Stimulated activated CD4-positive, alpha-beta T cell treated with anti-CD3 and anti-CD28 coated beads, Interleukin-4, amount 100 ng/mL, for 4 hours (primary cell): ENCODE measurements around the gene ABCA4.
"Not testable (repeated sequence)": the region's sequence is repeated elsewhere in the genome, so short reads cannot be mapped to it uniquely, and the experiment has no call there.

Experiments used
- DNase-seq, 2 experiments: peaks; one replicate each; pipeline ENCODE4 v3.0.0-alpha.2; 2020

Gene ABCA4

DNA sequence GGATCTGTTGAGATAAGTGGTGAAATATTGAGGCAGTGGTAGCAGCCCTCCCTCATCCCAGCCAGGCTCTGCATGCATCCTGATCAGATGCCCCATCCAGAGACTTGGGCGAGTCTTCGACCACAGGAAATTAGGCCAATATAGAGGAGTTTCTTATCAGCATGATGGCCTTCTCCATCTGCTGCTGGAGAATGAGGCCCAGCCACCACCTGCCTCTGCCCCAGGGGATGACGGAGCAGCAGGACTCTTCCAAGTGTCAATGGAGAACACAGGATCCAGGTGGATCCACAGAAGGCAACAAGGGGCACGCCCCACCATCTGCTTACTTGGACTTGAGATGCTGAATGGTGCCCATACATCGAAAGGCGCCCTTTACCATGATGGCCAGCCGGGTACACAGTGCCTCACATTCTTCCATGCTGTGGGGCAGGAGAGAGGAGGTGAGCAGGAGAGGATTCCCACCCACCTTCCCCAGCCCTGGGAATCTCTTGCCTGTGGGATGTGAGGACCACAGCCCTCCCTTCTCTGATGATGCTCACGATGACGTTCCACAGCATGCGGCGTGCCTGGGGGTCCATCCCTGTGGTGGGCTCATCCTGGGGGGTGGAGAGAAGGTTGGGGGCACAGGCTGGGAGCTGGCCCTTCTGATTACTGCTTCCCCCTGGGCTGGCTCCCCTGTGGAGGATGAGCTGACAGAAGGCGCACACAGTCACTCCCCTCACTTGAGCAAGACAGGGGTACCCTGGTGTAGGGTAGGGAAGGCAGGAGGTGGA, 120.3 kb downstream of the ABCA4 start:
- no peak for DNase-seq

DNA sequence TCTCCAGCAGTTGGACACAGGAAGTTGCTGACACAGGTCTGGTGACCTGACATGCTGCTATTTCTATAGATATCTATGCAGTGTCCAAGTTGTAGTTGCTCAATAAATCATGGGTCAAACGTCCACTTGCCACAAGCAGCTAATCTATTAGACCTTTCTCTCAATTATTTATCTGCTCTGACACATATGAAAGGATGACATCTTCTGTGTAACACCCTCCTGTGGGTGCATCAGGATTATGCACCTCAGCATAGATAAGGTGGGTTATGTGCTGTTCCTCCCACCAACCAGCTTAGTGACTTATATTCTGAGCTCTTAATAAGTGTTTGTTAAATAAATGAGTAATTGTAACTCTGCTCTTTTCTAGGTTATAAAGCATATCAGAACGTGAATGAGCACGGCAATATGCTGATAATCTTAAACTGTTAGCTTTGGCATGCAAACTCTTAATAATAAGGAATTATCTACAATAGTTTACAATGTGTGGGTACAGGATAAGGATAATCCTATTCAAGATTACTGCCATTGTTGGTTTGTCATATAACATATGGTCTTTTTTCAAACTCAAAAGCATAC, 121.0 kb downstream of the ABCA4 start:
- DNase-seq, result no peak

DNA sequence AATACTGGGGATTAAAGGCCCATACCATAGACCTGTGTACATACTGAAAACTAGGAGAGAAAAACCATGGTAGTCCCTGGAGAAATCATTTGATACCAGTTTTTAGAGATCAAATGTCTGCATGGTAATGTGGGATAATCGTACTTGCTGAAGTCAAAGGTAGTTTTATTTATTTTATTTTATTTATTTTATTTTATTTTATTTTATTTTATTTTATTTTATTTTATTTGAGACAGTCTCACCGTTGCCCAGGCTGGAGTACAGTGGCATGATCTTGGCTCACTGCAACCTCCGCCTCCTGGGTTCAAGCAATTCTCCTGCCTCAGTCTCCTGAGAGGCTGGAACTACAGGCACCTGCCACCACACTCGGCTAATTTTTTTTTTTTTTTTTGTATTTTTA, 122.4 kb downstream of the ABCA4 start:
- DNase-seq, result not testable (repeated sequence)

DNA sequence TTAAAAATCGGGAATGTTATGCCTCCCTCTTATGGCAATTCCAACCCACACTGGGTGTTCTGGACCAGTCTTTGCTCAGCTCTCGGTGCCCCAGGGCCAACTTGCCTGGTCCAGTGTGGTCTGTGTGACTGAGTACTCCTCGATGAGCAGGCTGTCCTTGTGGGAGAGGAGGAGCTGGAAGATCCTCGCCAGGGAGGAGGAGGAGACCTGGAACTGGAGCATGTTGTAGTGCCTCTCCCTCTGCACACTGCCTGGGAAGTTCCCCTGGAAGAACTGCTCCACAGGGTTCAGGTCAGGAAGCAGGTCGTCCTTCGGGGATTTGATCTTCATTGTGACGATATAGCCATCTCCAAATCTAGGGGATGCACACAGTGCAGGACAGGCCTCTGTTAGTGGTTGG, 123.2 kb downstream of the ABCA4 start:
- no peak for DNase-seq

DNA sequence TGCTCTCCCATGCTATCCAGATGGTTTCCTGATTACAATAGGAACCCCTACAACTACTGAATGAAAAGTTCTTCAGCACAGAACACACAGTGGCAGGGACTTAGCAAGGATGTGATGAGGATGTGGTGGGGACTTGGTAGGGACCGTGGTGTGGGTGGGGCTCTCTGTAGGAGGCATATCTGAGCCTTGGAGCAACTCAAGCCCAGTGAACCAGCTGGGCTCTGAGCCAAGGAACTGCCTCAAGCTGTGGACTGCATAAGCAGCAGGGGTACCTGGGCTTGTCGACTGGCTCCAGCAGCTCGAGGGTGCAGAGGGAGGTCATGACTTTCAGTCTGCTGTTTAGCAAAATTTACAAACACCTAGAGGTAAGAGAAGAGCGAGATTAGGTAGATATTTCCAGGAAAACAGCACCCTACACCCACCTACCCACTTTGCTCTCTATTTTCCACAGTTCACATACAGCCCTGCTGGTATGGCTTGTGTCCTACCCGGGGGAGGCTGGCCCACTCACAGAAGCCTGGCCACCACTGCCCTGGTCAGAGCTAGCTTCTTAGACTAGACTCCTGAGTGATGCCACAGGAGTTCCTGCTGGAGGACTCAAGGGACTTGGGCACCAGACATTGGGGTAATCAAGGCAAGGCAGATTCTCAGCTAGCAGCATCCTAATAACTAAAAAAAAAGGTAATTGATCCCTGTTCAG, 125.0 kb downstream of the ABCA4 start:
- DNase-seq, result no peak

DNA sequence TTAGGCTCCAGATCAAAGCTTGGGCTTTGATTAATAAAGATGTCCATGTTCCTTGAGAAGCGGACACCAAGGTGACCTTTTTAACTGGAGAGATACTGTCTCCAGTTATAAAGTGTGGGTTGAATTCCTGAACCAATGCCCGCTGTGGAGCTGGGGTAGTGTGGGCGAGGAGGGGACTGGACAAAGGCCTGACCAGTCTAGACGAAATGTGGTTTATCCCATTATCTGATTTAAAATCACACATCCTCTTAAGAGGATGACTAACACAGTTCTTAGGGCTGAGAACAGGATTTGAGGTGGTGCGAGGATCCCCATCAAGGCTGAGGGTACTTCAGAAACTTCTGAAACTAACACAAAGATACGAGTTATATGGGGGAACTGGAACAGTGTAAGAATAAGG, 127.2 kb downstream of the ABCA4 start:
- no peak for DNase-seq

DNA sequence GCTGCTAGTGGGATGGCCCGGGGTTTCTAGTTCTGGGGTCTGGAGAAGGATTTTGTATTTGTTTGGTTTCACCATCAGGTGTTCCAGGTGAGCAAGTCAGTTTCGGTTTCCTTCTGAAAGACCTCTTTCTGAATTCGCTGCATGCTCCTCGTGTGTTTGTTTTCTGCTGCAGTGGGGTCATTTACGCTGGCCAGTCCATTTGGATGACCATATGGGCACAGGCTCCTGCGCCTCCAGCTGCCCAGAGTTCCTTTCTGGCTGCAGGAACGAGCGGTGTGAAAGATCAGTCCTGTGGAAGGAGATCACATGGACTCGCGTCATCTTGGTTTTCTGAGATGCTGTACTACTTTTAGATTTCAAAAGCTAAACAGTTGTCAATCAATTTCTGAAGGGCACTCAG, 128.0 kb downstream of the ABCA4 start:
- no peak for DNase-seq

DNA sequence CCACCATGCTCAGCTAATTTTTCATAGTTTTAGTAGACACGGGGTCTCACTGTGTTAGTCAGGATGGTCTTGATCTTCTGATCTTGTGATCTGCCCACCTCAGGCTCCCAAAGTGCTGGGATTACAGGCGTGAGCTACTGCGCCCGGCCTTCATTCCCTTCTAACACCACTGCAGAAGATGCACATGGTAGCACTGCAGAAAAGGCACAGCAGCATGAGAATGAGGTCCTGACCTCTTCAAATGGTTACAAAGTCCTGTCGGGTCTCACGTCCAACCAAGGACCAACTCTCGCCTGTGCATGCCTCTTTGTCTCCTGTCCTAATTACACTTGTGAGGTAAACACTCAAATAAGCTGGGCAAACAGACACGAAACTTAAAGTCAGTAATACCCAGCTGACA, 128.8 kb downstream of the ABCA4 start:
- no peak for DNase-seq

DNA sequence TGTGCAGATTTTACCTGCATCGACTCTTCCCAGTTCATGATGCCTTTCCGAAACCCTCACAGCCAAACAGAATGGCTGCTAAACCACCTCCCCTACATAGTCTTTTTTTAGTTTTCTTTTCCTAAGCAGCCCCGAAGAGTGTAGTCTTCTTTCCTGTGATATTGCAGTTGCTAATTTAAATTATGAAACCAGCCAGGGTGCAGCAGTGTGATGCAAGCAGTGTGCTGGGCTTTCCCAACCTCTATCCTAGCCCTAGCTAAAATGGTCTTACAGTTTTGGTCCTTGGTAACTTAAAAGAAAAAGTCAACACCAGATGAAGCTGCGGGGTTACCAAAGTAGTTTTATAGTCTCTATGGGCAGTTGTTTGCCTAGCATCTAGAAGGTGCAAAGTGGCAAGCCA, 129.7 kb downstream of the ABCA4 start:
- DNase-seq, result no peak

DNA sequence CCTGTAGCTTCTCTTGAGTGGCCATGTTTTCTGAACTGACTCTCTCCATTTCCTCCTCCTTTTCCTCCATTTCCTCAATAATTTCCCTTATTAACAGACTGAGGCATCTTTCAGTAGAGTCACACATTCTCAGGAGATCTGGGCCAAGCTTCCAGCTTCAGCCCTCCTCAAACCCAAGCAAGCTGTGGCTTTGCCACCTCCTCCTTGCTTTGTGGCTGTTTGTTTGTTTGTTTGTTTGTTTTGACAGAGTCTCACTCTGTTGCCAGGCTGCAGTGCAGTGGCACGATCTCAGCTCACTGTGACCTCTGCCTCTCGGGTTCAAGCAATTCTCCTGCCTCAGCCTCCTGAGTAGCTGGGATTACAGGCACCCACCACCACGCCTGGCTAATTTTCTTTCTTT, 130.5 kb downstream of the ABCA4 start:
- DNase-seq, result not testable (repeated sequence)

DNA sequence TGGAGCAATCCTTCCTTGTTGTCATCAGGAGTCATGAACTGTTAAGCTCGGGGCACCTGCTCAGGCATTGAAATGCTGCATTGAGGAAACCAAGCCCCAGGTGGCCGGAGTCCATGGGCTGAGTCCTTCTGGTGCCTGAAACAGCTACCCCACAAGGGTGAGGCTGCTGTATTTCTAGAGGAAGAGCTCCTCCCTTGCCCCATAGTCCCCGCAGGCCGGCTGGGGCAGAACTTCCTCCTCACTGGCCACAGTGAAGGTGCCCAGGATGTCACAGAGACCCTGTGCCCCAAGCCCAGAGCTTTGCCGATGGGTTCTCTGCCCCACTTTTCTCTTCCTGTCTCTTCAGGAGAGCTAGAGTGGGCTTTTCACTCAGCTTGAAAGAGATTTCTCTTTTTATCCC, 130.9 kb downstream of the ABCA4 start:
- no peak for DNase-seq

DNA sequence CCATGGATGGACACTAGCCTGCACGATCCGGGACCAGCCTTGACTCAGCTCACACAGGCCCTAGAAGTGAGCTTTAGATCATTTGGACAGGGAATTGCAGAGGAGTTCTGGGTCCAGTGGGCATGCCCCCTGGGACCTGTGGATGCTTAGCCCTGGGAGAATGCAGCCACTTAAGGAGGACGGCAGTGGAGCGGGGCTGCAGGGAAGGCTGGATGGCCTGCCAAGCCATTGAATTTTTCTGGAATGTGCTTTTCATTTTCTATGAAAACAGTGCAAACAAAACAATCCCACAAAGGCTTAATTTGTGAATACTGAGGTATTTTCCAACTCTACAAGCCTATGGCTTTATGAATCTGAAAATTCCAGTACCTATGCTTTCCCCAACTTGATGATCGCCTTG, 131.3 kb downstream of the ABCA4 start:
- no peak for DNase-seq

DNA sequence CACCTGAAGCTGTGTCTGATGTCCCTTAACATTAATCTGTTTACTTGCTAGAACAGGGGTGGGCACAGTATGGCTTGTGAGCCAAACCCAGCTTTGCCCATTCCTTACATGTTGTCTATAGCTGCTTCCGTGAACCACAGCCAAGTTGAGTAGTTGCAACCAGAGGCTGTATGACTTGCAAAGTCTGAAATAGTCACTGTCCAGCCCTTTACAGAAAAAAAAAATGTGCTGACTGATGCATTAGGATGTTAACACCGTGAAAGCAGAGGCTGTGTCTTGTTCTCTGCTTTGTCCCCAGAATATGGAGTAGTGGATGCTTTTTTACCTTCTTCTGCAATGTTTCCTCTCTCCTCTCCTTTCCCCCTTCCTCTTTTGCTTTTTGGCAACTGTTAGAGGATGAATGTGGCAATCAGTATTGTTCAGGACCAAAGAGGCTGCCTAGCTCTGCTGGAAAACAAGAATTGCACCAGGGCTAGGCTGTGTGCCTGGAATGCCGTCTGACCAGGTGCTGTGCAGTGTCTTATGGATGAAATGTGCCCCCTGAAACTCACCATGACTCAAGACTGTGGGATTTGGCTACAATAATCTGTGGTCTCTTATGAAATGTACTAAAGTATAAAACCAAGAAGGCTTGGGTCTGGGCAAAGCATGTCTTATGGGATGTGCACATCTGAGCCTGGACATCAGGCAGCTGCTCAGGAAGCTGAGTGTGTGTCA, 132.2 kb downstream of the ABCA4 start:
- DNase-seq, result no peak

DNA sequence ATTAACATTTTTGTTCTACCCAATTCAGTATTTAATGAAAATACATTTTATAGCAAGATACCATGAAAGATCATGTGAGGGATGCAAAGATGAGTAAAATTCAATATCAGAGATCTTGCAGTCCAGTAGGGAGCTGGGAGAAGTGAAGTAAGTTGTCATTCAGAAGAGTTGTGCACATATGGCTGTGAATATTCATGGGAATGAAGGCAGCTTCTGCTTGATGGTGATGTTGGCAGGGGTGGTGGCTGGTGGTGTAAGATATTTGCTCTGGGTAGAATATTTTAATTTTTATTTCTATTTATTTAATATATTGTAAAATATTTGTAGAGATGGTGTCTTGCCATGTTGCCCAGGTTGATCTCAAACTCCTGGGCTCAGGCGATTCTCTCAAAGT, 139.7 kb downstream of the ABCA4 start:
- no peak for DNase-seq

DNA sequence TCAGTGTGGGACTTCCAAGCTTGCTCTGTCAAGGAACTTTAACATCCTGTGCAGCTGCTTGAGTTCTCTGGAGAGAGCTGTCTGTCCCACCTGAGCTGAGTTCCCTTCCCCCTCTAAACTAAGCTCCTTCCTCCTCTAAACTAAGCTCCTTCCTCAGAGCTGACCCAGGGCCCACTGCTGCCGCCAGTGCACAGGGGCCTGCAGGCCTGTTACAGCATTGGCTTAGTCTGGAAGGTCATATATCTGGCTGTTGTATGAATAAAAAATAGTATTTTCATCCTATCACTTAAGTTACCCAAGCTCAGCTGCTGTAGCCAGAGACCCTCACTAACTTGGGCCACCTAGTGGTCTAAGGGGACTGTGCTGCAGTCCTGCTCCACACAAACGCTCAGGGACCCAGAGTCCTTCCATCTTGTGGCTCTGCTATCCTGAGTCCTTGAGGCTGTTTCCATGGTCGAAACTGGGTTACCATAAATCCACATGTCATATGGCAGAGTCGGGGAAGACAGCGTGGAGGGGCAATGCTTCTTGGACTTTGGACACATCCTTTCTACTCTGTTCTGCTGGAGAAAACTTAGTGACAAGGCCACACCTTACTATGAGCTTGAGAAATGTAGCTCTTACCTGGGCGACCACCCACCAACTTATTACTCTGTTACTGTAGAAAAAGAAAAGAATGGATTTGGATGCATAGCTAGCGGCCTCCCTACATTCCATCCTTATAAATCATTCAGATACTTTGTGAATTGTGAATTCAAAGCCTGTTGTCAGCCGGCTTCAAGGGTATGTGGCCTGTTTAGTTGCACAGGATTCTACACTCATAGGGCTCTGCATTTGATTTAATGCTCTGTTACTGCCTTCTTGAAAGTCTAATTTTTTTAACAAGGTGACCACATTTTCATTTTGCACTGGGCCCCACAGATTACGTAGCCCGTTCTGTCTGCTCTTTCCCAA, 140.4 kb downstream of the ABCA4 start:
- no peak for DNase-seq

DNA sequence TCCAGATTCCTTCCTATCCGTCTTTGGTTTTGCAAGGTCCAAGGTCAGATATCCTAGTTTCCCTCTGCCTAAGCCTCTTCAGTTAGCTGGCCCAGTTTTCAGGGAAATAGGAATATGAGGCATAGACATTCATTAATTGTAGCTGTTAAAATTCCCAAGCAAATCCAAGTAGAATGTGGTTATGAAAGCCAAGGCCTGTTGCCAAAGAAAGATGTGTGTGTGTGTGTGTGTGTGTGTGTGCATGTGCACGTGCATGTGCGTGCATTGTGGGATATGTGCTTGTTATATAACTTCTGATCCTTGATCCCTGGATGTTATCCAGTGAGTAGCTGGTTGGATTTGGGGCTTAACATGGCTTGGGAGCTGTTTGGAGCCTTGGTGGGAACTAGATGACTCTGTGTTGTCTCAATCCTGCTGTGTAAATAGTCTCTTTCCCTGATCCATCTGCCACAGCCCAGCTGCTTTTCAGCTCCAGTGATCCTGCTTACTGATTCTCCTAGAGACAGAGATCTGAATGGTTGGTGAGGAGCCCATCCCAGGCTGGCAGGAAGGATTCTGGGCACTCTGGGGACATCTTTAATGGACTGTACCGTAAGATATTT, 141.1 kb downstream of the ABCA4 start:
- no peak for DNase-seq

DNA sequence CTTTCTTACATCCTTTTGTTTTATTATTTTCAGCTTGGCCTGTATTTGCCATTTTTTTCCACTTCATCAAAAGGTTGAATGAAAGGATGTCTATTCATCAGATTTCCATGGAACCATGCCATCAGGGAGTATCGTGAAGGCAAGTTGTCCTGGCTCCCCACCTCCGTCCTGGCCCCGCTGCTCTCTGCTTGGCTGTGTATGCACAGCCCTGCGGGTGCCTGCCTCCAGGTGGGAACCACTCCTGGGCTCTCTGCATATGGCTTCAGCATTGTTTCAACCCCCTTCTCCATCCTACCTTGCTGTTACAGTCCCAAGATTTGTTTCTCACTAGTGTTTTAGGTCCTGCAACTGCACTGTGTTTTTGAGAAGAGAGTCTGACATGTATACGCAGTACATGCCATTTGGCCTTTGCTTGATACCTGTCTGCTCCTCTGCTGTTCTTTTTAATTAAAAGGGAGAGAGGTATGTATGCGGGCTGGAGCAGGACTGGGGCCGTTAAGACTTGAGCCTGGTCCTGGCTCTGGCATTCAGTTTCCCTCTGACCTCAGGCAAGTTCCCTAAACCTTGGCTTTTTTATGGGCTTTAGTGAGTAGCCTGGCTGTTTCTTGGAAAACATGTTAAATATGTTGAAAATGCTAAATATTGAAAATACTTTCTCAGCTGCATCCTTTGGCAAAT, 141.8 kb downstream of the ABCA4 start:
- DNase-seq, result no peak

DNA sequence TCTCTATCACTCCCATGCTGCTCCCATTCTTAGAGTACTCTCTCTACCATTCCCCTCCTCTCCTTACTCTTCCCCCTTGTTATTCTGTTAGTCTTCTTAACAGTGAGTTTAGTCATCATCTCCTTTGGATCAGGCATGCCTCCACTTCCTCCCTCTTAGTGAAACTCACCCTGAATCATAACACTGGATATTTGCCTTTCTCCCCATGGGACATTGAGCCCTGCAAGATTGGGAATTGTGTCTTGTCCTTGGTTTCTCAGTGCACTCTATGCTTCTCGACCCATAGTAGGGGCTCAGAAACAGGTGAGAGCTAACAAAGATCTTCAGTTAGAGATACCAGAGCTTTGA, 143.4 kb downstream of the ABCA4 start:
- no peak for DNase-seq

DNA sequence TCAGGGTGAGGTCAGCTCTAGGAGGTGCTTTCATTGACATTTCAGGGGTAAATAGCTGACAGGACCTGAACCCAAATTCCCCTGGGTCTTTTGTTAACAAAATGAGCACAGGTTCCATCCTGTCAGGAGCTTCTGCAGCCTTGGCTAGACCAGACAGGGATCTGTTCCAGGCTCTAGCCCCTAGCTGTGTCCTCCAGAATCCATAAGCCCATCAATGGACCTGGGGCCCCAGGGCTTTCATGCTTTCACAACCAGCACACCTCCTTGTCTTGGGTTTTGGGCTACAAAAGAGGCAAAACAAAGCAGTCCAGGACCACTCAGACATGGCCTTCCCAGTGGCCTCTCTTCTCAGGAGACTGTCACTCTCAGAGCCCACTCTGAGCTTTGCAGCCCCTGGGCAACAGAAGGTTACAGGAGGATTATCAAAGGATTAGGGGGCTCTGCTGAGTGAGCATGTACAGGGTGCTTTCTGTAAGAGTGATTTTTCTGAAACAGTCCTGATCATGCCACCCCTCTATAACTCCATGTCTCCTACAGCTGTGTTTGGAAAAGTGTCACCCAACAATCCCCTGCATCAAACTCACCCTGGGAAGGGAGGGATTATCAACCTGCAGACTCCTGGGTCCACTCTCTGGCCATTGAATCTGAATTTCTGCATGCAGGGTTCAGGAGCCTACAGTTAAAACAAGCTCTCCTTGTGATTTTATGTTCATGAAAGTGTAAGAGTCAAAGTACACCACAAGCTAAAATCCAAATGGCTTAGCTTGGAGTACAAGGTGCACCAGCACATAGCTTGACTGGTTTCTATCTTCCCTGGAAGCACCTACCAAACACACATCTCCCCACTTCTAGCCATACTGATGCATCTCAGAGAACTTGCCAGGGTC, 144.0 kb downstream of the ABCA4 start:
- no peak for DNase-seq

DNA sequence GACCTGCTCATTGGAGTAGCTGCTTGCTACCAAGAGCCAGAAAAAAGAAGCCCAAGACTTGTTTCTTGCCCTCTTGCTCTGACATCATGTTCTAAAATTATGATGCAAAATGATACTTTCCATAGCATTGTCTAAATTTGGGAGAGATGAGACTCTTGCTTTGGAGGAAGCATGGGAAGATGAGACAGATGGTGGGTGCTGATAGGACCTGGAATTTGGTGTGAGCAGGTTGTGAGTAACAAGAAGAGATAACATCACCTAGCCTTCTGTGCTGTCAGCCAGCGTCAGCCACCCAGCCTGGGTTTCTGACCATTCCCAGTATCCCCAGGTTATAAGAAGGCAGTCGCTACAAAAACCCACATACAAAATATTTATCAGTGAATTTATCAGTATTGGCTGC, 144.7 kb downstream of the ABCA4 start:
- DNase-seq, result no peak

DNA sequence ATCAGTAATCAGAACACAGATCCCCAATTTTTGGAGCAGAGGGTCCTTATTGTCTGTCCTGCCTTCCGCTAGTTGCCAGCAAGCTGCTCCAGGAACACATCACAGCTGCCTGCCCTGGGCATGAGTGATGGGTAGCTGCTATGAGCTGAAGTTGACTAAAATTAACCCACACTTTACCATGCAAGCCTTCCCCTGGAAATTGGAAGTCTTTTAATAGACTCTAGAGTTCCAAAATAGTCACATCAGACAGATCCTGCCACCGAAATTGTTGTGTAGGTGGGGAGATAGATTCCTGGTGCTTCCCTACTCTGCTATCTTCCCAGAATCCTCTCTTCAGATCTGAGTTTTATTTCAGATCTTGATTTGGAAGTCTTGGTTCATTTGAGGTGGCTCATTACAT, 148.6 kb downstream of the ABCA4 start:
- DNase-seq, result no peak
